Measurements from ENCODE around the gene DIP2B. TPM values are rescaled to one million over a fixed set of nuclear protein-coding genes. Genes with fewer than 3 reads are reported as not detected.
"Not testable (repeated sequence)": the region's sequence is repeated elsewhere in the genome, so short reads cannot be mapped to it uniquely, and the experiment has no call there.

Gene DIP2B
- total RNA-seq, 2 experiments from 2014 or later: 23.3 to 23.7 TPM

GRCh38 chr12:50555471-50555885, 50.7 kb downstream of the DIP2B start:
- intact Hi-C loops (cut with micrococcal nuclease): loop anchor here (1.0 to 5.0 kb wide), 5 partner anchors 13 to 65 kb away; no protein-coding TSS in a partner anchor
- ChIA-PET POLR2A (interaction anchor here (0.9 to 3.1 kb wide), 7 partner anchors 13 to 51 kb away, joined by 3 to 21 read pairs (median 5); partner anchors contain the start of gene DIP2B), CTCF (interaction anchor here (0.7 to 1.7 kb wide), 3 partner anchors 47 to 83 kb away, joined by 3 to 5 read pairs (median 3); no protein-coding TSS in a partner anchor)
- Mint-ChIP-seq H3K27ac (peak overlapping the region; percentile 94), H3K9me3 (no peaks in the 10 kb centered on the region), H3K4me1 (ENCODE audit: low read depth) (peaks cover 53% of the 10 kb centered on the region), H3K27me3 (no peaks in the 10 kb centered on the region), H3K4me3 (peak overlapping the region; percentile 58), H3K36me3 (peaks cover 4% of the 10 kb centered on the region)
- DNase-seq: peak; percentile 66

DNA sequence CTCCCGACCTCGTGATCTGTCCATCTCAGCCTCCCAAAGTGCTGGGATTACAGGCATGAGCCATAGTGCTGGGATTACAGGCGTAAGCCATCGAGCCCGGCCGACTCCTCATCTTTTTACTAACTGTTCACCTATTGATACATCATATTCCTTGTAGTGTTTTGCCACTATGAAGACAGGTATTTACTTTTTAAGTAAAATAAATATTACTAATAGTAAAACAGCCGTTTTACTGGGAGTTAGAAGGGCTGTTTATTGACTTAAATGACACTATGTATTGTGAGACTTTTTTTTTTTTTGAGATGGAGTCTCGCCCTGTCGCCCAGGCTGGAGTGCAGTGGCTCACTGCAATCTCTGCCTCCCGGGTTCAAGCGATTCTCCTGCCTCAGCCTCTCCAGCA, 51.5 kb downstream of the DIP2B start:
- Mint-ChIP-seq H3K4me1 (ENCODE audit: low read depth) (peaks cover 51% of the 10 kb centered on the region), H3K4me3 (no peak overlapping the region), H3K27me3 (no peaks in the 10 kb centered on the region), H3K27ac (peak overlapping the region; percentile 94), H3K36me3 (peaks cover 4% of the 10 kb centered on the region), H3K9me3 (no peaks in the 10 kb centered on the region)
- DNase-seq: no peak
- CTCF ChIA-PET: interaction anchor here (0.8 to 1.7 kb wide), 2 partner anchors 48 to 82 kb away, joined by 3 to 5 read pairs; no protein-coding TSS in a partner anchor
- intact Hi-C loops (cut with micrococcal nuclease): loop anchor here (5.0 kb wide), 2 partner anchors 39 to 41 kb away; no protein-coding TSS in a partner anchor
- POLR2A ChIA-PET: interaction anchor here (1.3 to 3.1 kb wide), 2 partner anchors 13 to 48 kb away, joined by 3 to 21 read pairs; no protein-coding TSS in a partner anchor

GRCh38 chr12:50556796-50557195, 52.0 kb downstream of the DIP2B start:
- POLR2A ChIA-PET: interaction anchor here (1.0 to 1.3 kb wide), 2 partner anchors 24 to 49 kb away, joined by 3 read pairs; no protein-coding TSS in a partner anchor
- Mint-ChIP-seq H3K27ac (peak overlapping the region; percentile 18), H3K4me1 (ENCODE audit: low read depth) (peaks cover 46% of the 10 kb centered on the region)
- H3K4me3 Mint-ChIP-seq, CTCF ChIA-PET, H3K36me3 Mint-ChIP-seq, H3K9me3 Mint-ChIP-seq, H3K27me3 Mint-ChIP-seq: not testable (repeated sequence)
- peak; percentile 45 for DNase-seq
- intact Hi-C loops (cut with micrococcal nuclease): loop anchor here (5.0 kb wide), 2 partner anchors 39 to 41 kb away; no protein-coding TSS in a partner anchor

GRCh38 chr12:50557421-50557820, 52.6 kb downstream of the DIP2B start:
- Mint-ChIP-seq H3K9me3 (no peaks in the 10 kb centered on the region), H3K4me1 (ENCODE audit: low read depth) (peaks cover 45% of the 10 kb centered on the region), H3K27me3 (no peaks in the 10 kb centered on the region), H3K4me3 (no peak overlapping the region), H3K27ac (no peak overlapping the region), H3K36me3 (peaks cover 4% of the 10 kb centered on the region)
- DNase-seq: no peak
- intact Hi-C loops (cut with micrococcal nuclease): loop anchor here (5.0 kb wide), 2 partner anchors 40 kb away; no protein-coding TSS in a partner anchor
- CTCF ChIA-PET: no interaction called here
- POLR2A ChIA-PET: interaction anchor here (1.0 kb wide), 1 partner anchor 24 kb away, joined by 3 read pairs; no protein-coding TSS in a partner anchor

GRCh38 chr12:50558970-50559369, 54.2 kb downstream of the DIP2B start:
- H3K4me1 Mint-ChIP-seq (ENCODE audit: low read depth): peaks cover 49% of the 10 kb centered on the region
- CTCF ChIA-PET: no interaction called here

DNA sequence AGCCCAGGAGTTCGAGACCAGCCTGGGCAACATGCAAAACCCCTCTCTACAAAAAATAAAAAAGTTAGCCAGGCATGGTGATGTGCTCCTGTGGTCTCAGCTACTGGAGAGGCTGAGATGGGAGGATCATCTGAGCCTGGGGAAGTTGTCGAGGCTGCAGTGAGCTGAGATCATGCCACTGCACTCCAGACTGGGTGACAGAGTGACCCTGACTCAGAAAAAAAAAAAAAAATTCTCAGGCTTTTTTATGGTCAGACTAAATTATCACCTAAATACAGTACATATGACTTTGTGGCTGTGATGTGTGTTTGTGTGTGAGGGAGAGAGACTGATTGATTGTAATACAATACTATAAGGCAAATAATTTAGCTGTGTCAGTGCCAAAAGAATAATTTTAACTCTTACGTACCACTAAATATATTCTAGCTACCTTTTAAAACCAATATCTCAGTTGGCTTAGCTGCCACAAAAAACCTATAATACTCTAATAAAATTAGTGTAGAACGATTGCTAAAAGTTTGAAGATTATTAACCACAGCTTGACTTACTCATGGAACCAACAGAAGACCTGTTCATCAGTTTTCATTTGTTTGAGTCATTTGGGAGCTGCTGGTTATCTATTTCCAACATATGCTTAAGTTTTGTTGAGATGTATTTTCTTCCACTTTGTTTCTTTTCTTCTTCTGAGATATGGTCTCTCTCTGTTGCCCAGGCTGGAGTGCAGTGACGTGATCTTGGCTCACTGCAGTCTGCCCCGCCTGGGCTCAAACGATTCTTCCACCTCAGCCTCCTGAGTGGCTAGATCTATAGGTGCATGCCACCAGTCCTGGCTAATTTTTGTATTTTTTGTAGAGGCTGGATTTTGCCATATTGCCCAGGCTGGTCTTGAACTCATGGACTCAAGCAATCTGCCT, 58.0 kb downstream of the DIP2B start:
- no peaks in the 10 kb centered on the region for H3K27me3 Mint-ChIP-seq
- H3K4me1 Mint-ChIP-seq (ENCODE audit: low read depth): peaks cover 44% of the 10 kb centered on the region
- POLR2A ChIA-PET: interaction anchor here (0.7 kb wide), 1 partner anchor 18 kb away, joined by 4 read pairs; no protein-coding TSS in a partner anchor
- no peak overlapping the region for H3K4me3 Mint-ChIP-seq
- H3K9me3 Mint-ChIP-seq: no peaks in the 10 kb centered on the region
- CTCF ChIA-PET: interaction anchor here (0.7 to 1.3 kb wide), 2 partner anchors 76 to 241 kb away, joined by 3 to 6 read pairs; no protein-coding TSS in a partner anchor
- no peaks in the 10 kb centered on the region for H3K36me3 Mint-ChIP-seq
- no peak overlapping the region for H3K27ac Mint-ChIP-seq
- intact Hi-C loops (cut with micrococcal nuclease): no loop called here
- no peak for DNase-seq

More at GRCh38 chr12:50558970-50559369, 54.2 kb downstream of the DIP2B start:
- intact Hi-C loops (cut with micrococcal nuclease): loop anchor here (5.0 kb wide), 2 partner anchors 38 to 42 kb away; no protein-coding TSS in a partner anchor
- POLR2A ChIA-PET: no interaction called here
- no peak overlapping the region for H3K27ac Mint-ChIP-seq
- H3K36me3 Mint-ChIP-seq: peaks cover 3% of the 10 kb centered on the region
- H3K27me3 Mint-ChIP-seq: no peaks in the 10 kb centered on the region
- H3K9me3 Mint-ChIP-seq: no peaks in the 10 kb centered on the region
- H3K4me3 Mint-ChIP-seq: no peak overlapping the region
- DNase-seq: no peak

- CTCF ChIA-PET: interaction anchor here (0.7 to 1.3 kb wide), 2 partner anchors 75 to 242 kb away, joined by 3 to 6 read pairs; no protein-coding TSS in a partner anchor
- Mint-ChIP-seq H3K36me3 (no peaks in the 10 kb centered on the region), H3K27ac (no peak overlapping the region), H3K4me3 (no peak overlapping the region), H3K9me3 (no peaks in the 10 kb centered on the region), H3K27me3 (no peaks in the 10 kb centered on the region), H3K4me1 (ENCODE audit: low read depth) (peaks cover 46% of the 10 kb centered on the region)
- intact Hi-C loops (cut with micrococcal nuclease): no loop called here
- POLR2A ChIA-PET: interaction anchor here (0.7 kb wide), 1 partner anchor 18 kb away, joined by 4 read pairs; no protein-coding TSS in a partner anchor
- DNase-seq: no peak
Measured at GRCh38 chr12:50563434-50563787, 58.6 kb downstream of the DIP2B start.

DNA sequence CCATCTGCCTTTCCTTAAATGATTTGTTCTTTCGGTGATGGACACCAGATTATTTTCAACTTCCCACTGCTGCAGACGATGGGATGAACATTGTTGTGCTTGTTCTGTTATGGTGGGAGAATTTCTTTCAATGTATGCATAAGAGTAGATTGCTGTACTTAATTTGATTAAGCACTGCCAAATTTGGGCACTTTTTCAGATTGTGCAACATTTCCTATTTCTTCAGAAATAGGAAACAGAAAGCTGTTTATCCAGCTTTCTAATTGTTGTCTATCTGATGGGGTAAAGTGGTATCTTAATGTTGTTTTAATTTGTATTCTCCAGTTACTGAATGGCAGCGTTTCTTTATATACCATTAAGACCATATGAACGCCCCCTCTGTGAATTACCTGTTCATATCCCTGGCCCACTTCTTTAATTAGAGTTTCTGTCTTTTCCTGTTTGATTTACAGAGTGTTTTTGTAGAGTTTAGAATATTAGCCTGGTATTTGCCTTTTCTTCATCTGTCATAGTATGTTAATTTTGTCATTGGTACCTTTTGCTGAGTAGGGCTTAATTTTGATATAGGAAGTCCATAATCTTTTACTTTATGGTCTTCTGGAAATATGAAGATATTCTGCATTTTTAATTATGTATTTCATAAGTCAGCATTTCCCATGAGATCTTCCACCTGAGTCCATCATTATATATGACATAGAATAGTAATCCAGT, 59.6 kb downstream of the DIP2B start:
- ChIA-PET POLR2A (no interaction called here), CTCF (no interaction called here)
- Mint-ChIP-seq H3K27me3 (no peaks in the 10 kb centered on the region), H3K4me3 (no peak overlapping the region), H3K27ac (no peak overlapping the region), H3K9me3 (no peaks in the 10 kb centered on the region), H3K36me3 (no peaks in the 10 kb centered on the region), H3K4me1 (ENCODE audit: low read depth) (peaks cover 47% of the 10 kb centered on the region)
- intact Hi-C loops (cut with micrococcal nuclease): no loop called here
- no peak for DNase-seq

DNA sequence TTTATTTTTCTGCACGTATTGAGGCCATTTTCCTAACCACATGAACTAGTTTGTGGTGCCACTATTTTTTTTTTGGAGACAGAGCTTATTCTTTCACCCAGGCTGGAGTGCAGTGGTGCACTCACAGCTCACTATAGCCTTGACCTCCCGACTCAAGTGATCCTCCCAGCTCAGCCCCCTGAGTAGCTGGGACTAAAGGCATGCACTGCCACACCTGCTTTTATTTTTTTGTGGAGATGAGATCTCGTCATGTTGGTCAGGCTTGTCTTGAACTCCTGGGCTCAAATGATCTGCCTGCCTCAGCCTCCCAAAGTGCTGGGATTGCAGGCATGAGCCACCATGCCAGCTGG, 60.1 kb downstream of the DIP2B start:
- no peak overlapping the region for H3K27ac Mint-ChIP-seq
- no peak overlapping the region for H3K4me3 Mint-ChIP-seq
- no peaks in the 10 kb centered on the region for H3K36me3 Mint-ChIP-seq
- H3K9me3 Mint-ChIP-seq: no peaks in the 10 kb centered on the region
- intact Hi-C loops (cut with micrococcal nuclease): no loop called here
- POLR2A ChIA-PET: no interaction called here
- H3K27me3 Mint-ChIP-seq: no peaks in the 10 kb centered on the region
- CTCF ChIA-PET: no interaction called here
- no peak for DNase-seq
- peaks cover 47% of the 10 kb centered on the region for H3K4me1 Mint-ChIP-seq (ENCODE audit: low read depth)

DNA sequence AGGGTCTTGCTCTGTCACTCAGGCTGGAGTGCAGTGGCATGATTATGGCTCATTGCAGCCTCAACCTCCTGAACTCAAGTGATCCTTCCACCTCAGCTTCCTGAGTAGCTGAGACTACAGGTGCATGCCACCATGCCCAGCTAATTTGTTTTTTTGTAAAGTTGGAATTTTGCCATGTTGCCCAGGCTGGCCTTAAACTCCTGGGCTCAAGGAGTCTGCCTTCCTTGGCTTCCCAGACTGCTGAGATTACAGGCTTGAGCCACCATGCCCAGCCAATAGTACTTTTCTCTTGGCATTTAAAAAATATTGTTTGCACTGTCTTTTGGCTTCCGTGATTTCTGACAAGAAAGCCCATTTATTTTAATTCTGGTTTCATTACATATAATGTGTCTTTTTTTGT, 61.3 kb downstream of the DIP2B start:
- Mint-ChIP-seq H3K9me3 (no peaks in the 10 kb centered on the region), H3K36me3 (no peaks in the 10 kb centered on the region), H3K4me1 (ENCODE audit: low read depth) (peaks cover 47% of the 10 kb centered on the region), H3K4me3 (no peak overlapping the region), H3K27ac (no peak overlapping the region), H3K27me3 (no peaks in the 10 kb centered on the region)
- intact Hi-C loops (cut with micrococcal nuclease): no loop called here
- ChIA-PET POLR2A (no interaction called here), CTCF (no interaction called here)
- DNase-seq: no peak

- Mint-ChIP-seq H3K4me3 (no peak overlapping the region), H3K27ac (no peak overlapping the region), H3K9me3 (no peaks in the 10 kb centered on the region), H3K4me1 (ENCODE audit: low read depth) (peaks cover 47% of the 10 kb centered on the region), H3K36me3 (no peaks in the 10 kb centered on the region), H3K27me3 (no peaks in the 10 kb centered on the region)
- intact Hi-C loops (cut with micrococcal nuclease): no loop called here
- ChIA-PET CTCF (interaction anchor here (1.3 kb wide), 1 partner anchor 20 kb away, joined by 3 read pairs; no protein-coding TSS in a partner anchor), POLR2A (no interaction called here)
- no peak for DNase-seq
Measured at GRCh38 chr12:50567926-50568325, 63.1 kb downstream of the DIP2B start.

Measured in activated CD4-positive, alpha-beta memory T cell treated with anti-CD3 and anti-CD28 coated beads for 36 hours (primary cell).